ENCODE data around the gene DCTD. TPM values are rescaled to one million over a fixed set of nuclear protein-coding genes. Genes with fewer than 3 reads are reported as not detected.
A peak's percentile ranks its signal among the peaks of the same experiment; 100 is the strongest.

Gene DCTD
- total and polyA plus RNA-seq, 2 experiments from 2014 or later: 39.3 to 40.3 TPM

DNA sequence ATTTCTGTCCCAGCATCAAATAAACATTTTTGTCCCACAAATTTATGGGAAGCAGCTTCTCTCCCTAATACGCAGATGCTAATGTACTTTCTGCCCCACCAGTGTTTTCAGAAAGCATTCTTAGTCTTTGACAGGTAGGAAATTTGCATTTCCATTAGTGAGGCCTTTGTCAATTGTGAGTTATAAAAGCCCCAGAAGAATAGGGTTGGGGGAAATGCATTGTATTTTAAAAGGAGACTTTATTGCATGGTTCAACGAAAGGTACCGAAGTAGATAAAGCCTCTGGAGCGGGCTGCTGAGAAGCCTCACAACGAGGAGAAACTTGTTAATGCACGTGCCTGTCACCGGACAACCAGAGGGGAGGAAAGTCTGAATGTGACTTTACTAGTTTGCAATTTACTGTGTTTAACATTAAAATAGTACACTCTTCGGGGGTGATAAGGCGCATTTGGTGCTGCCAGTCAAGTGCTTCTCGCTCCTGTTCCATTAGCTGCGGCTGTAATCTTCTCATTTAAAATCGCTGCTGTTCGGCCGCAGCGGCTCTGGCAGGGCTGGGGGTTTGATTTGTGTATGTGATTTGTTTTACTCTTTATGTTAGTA is 63.4 kb downstream of the DCTD start:
- peaks cover 11% of the 10 kb centered on the region for H3K36me3 Mint-ChIP-seq (ENCODE audit: low read depth)
- H3K4me1 Mint-ChIP-seq: peaks cover 10% of the 10 kb centered on the region
- H3K27me3 Mint-ChIP-seq (ENCODE audit: insufficient read depth, low read depth, poor library complexity): peaks cover 3% of the 10 kb centered on the region
- Histone ChIP-seq H3K9me2 (ENCODE audit: insufficient read depth) (peaks cover 4% of the 10 kb centered on the region; the same call in 1 of the 2 replicates), H2AFZ (peak overlapping the region; percentile 38; the same call in 1 of the 2 replicates), H3K4me2 (0 out of 2 replicates have a peak overlapping the region, but pooled peaks have one; percentile 40), H4K20me1 (replicated peaks; ENCODE audit: insufficient read depth) (no peaks in the 10 kb centered on the region), H3F3A (replicated peaks; ENCODE audit: low read depth) (no peaks in the 10 kb centered on the region), H3K27ac (ENCODE audit: low read depth) (no peak overlapping the region), H3K4me3 (no peak overlapping the region), H3K36me3 (ENCODE audit: insufficient read depth) (no peaks in the 10 kb centered on the region), H3K27me3 (ENCODE audit: insufficient read depth) (no peaks in the 10 kb centered on the region), H3K79me2 (replicated peaks; ENCODE audit: insufficient read depth) (no peaks in the 10 kb centered on the region), H3K4me1 (ENCODE audit: insufficient read depth) (0 out of 2 replicates have a peak, but pooled peaks cover 6% of the 10 kb centered on the region)
- no peak overlapping the region for H3K4me3 Mint-ChIP-seq
- no peak overlapping the region for H3K27ac Mint-ChIP-seq
- TF ChIP-seq, protein P1, sequence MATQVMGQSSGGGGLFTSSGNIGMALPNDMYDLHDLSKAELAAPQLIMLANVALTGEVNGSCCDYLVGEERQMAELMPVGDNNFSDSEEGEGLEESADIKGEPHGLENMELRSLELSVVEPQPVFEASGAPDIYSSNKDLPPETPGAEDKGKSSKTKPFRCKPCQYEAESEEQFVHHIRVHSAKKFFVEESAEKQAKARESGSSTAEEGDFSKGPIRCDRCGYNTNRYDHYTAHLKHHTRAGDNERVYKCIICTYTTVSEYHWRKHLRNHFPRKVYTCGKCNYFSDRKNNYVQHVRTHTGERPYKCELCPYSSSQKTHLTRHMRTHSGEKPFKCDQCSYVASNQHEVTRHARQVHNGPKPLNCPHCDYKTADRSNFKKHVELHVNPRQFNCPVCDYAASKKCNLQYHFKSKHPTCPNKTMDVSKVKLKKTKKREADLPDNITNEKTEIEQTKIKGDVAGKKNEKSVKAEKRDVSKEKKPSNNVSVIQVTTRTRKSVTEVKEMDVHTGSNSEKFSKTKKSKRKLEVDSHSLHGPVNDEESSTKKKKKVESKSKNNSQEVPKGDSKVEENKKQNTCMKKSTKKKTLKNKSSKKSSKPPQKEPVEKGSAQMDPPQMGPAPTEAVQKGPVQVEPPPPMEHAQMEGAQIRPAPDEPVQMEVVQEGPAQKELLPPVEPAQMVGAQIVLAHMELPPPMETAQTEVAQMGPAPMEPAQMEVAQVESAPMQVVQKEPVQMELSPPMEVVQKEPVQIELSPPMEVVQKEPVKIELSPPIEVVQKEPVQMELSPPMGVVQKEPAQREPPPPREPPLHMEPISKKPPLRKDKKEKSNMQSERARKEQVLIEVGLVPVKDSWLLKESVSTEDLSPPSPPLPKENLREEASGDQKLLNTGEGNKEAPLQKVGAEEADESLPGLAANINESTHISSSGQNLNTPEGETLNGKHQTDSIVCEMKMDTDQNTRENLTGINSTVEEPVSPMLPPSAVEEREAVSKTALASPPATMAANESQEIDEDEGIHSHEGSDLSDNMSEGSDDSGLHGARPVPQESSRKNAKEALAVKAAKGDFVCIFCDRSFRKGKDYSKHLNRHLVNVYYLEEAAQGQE (IDR thresholded peaks at IDR 0.05; ENCODE audit: unreplicated experiment): no peak
- TF ChIP-seq ZNF114 (CRISPR knock-in tag; IDR thresholded peaks at IDR 0.05) (no peak), JUNB (IDR thresholded peaks at IDR 0.05; ENCODE audit: unreplicated experiment) (no peak), STAT1 (IDR thresholded peaks at IDR 0.05; ENCODE audit: unreplicated experiment) (no peak), CREB1 (CRISPR knock-in tag; IDR thresholded peaks at IDR 0.05; ENCODE audit: low read depth) (no peak), ZNF331 (CRISPR knock-in tag; IDR thresholded peaks at IDR 0.05; ENCODE audit: low read depth) (no peak), EZH2phosphoT487 (IDR thresholded peaks at IDR 0.05; ENCODE audit: unreplicated experiment) (no peak), EZH2 (IDR thresholded peaks at IDR 0.05; ENCODE audit: low read depth, unreplicated experiment) (no peak), POLR2AphosphoS5 (IDR thresholded peaks at IDR 0.05; ENCODE audit: low read depth) (no peak), NANOG (IDR thresholded peaks at IDR 0.05; ENCODE audit: borderline replicate concordance) (no peak)
- TF ChIP-seq, protein P2, sequence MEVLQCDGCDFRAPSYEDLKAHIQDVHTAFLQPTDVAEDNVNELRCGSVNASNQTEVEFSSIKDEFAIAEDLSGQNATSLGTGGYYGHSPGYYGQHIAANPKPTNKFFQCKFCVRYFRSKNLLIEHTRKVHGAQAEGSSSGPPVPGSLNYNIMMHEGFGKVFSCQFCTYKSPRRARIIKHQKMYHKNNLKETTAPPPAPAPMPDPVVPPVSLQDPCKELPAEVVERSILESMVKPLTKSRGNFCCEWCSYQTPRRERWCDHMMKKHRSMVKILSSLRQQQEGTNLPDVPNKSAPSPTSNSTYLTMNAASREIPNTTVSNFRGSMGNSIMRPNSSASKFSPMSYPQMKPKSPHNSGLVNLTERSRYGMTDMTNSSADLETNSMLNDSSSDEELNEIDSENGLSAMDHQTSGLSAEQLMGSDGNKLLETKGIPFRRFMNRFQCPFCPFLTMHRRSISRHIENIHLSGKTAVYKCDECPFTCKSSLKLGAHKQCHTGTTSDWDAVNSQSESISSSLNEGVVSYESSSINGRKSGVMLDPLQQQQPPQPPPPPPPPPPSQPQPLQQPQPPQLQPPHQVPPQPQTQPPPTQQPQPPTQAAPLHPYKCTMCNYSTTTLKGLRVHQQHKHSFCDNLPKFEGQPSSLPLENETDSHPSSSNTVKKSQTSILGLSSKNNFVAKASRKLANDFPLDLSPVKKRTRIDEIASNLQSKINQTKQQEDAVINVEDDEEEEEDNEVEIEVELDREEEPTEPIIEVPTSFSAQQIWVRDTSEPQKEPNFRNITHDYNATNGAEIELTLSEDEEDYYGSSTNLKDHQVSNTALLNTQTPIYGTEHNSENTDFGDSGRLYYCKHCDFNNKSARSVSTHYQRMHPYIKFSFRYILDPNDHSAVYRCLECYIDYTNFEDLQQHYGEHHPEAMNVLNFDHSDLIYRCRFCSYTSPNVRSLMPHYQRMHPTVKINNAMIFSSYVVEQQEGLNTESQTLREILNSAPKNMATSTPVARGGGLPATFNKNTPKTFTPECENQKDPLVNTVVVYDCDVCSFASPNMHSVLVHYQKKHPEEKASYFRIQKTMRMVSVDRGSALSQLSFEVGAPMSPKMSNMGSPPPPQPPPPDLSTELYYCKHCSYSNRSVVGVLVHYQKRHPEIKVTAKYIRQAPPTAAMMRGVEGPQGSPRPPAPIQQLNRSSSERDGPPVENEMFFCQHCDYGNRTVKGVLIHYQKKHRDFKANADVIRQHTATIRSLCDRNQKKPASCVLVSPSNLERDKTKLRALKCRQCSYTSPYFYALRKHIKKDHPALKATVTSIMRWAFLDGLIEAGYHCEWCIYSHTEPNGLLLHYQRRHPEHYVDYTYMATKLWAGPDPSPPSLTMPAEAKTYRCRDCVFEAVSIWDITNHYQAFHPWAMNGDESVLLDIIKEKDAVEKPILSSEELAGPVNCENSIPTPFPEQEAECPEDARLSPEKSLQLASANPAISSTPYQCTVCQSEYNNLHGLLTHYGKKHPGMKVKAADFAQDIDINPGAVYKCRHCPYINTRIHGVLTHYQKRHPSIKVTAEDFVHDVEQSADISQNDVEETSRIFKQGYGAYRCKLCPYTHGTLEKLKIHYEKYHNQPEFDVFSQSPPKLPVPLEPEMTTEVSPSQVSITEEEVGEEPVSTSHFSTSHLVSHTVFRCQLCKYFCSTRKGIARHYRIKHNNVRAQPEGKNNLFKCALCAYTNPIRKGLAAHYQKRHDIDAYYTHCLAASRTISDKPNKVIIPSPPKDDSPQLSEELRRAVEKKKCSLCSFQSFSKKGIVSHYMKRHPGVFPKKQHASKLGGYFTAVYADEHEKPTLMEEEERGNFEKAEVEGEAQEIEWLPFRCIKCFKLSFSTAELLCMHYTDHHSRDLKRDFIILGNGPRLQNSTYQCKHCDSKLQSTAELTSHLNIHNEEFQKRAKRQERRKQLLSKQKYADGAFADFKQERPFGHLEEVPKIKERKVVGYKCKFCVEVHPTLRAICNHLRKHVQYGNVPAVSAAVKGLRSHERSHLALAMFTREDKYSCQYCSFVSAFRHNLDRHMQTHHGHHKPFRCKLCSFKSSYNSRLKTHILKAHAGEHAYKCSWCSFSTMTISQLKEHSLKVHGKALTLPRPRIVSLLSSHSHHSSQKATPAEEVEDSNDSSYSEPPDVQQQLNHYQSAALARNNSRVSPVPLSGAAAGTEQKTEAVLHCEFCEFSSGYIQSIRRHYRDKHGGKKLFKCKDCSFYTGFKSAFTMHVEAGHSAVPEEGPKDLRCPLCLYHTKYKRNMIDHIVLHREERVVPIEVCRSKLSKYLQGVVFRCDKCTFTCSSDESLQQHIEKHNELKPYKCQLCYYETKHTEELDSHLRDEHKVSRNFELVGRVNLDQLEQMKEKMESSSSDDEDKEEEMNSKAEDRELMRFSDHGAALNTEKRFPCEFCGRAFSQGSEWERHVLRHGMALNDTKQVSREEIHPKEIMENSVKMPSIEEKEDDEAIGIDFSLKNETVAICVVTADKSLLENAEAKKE (CRISPR knock-in tag; IDR thresholded peaks at IDR 0.05): no peak
- TF ChIP-seq, protein P3, sequence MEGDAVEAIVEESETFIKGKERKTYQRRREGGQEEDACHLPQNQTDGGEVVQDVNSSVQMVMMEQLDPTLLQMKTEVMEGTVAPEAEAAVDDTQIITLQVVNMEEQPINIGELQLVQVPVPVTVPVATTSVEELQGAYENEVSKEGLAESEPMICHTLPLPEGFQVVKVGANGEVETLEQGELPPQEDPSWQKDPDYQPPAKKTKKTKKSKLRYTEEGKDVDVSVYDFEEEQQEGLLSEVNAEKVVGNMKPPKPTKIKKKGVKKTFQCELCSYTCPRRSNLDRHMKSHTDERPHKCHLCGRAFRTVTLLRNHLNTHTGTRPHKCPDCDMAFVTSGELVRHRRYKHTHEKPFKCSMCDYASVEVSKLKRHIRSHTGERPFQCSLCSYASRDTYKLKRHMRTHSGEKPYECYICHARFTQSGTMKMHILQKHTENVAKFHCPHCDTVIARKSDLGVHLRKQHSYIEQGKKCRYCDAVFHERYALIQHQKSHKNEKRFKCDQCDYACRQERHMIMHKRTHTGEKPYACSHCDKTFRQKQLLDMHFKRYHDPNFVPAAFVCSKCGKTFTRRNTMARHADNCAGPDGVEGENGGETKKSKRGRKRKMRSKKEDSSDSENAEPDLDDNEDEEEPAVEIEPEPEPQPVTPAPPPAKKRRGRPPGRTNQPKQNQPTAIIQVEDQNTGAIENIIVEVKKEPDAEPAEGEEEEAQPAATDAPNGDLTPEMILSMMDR (conservative IDR thresholded peaks at IDR 0.05; ENCODE audit: low read depth in 2 of 2): no peak
- TF ChIP-seq, protein P4, sequence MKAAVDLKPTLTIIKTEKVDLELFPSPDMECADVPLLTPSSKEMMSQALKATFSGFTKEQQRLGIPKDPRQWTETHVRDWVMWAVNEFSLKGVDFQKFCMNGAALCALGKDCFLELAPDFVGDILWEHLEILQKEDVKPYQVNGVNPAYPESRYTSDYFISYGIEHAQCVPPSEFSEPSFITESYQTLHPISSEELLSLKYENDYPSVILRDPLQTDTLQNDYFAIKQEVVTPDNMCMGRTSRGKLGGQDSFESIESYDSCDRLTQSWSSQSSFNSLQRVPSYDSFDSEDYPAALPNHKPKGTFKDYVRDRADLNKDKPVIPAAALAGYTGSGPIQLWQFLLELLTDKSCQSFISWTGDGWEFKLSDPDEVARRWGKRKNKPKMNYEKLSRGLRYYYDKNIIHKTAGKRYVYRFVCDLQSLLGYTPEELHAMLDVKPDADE (IDR thresholded peaks at IDR 0.05): no peak
- DNase-seq (ENCODE audit: low spot score): no peak
- ATAC-seq: no peak
- peaks cover 22% of the 10 kb centered on the region for H3K9me3 Mint-ChIP-seq
